Left renal pelvis (tissue), 4 donors: ENCODE results near the gene KDM4C. TPM values are rescaled to one million over a fixed set of nuclear protein-coding genes. Genes with fewer than 3 reads are reported as not detected.
"Not testable (repeated sequence)": the region's sequence is repeated elsewhere in the genome, so short reads cannot be mapped to it uniquely, and the experiment has no call there.

Source experiments
- DNase-seq, 4 donors: peaks; one replicate each; pipeline ENCODE4 v3.0.0-alpha.2; 2013; ENCODE audit warnings: low read depth in 4 of 4, low spot score in 3 of 4
- polyA plus RNA-seq, 4 donors: library from polyadenylated mRNA; unstranded; fragments of 120-200 nt; gene quantifications; one replicate each; pipeline ENCODE4 v1.2.1, GENCODE V29; 2013; ENCODE audit not compliant: insufficient read length in 4 of 4

KDM4C gene
- polyA plus RNA-seq, 4 donors: 12.5 to 17.5 (median 16.2) TPM

GRCh38 chr9:6763244-6763643 is 5.5 kb downstream of the KDM4C start:
- DNase-seq: no peak

DNA sequence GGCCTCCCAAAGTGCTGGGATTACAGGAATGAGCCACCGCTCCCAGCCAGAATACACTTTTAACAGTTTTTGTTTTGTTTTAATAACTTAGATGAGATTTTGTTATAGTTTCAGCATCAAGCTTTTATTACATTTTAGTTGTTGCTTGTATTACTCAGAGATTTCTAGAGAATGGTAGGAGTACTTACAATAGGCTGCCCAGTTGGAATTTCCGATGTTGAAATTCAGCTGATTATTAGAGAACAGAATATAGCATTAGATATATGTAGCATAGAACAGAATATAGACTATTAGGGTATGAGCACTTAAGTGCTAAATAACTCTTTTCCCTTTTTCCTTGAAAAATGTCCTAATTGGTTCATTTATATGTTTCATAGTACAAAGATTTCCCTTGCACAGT is 6.2 kb downstream of the KDM4C start:
- DNase-seq: no peak

- no peak for DNase-seq
These were observed 6.8 kb downstream of the KDM4C start for GRCh38 chr9:6764523-6764922.

- no peak for DNase-seq
These were observed 7.2 kb downstream of the KDM4C start for GRCh38 chr9:6764950-6765349.

- no peak for DNase-seq
These were observed 7.6 kb downstream of the KDM4C start for GRCh38 chr9:6765396-6765795.

GRCh38 chr9:6766606-6767005 is 8.8 kb downstream of the KDM4C start:
- no peak for DNase-seq

GRCh38 chr9:6768587-6768986 is 10.8 kb downstream of the KDM4C start:
- DNase-seq: not testable (repeated sequence)

DNA sequence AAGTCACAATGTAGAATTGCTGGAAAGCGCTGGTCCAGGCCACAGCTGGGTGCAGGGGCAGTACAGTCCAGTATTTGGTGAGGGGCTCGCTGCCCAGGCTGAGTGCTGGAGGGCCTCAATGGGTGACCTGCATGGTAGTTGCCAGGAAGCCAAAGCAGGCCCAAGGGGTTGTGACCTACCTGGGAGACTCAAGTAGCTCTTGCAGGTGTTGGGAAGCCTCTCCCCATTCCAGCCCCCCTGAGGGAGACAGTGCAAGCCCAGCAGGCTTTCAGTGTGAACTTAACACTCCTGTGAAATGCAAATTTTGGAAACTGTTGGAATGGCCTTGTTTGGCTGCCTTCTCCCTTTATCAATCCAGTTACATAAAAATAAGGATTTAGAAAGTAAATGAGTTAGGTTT is 13.9 kb downstream of the KDM4C start:
- no peak for DNase-seq

GRCh38 chr9:6777213-6777902 is 19.6 kb downstream of the KDM4C start:
- DNase-seq: no peak

DNA sequence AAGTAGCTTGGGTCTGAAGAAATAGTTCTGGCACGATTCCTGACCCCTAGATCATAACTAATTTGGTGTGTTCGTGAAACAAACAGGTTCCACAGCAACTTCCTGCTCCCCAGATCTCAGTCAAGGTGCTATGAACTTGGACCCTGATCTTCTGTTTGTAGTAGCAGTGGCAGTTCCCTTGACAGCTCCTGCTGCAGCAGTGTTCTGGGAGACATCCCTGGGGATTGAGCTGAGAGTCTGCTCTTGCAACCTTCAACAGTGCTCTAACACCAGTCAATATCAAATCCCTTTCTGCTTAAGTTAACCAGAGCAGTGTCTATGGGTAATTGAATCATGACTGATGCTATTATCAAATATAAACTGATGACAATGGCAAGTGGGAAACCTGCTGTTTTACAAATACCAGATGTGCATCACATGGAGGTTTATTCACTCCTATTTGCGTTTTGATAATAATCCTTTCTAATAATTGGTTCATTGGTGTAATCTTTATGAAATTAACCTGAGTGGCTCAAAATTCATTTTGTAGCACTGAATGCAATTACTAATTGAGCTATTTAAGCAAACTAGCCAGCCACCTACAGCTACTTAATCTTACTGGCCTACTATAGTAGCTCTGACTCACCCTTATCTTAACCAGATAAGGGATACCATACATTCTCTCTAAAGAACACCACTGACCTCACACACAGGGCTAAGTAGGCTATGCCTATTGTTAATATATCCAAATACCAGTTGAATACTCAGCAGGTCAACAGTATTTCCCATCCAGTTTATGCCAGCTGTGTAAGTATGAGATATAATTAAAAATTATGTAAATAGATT is 21.9 kb downstream of the KDM4C start:
- DNase-seq: no peak

GRCh38 chr9:6780690-6781089 is 22.9 kb downstream of the KDM4C start:
- DNase-seq: no peak

DNA sequence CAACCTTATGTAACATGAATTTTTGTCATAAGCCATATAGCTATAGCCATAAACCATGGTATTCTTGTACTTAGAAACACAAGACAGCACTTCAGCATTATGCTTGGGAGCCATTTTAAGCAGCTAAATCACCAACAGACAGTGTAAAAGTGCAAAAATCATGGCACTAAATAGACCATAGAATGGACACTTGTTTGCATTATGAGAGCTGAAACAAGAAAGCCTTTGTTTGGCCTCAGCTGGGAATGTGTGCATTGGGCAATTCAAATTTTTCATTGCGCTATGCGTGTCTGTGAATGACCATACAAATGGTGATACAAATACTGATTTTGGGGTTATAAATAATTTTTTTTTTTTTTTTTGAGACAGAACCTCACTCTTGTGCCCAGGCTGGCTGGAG is 23.7 kb downstream of the KDM4C start:
- DNase-seq: no peak

DNA sequence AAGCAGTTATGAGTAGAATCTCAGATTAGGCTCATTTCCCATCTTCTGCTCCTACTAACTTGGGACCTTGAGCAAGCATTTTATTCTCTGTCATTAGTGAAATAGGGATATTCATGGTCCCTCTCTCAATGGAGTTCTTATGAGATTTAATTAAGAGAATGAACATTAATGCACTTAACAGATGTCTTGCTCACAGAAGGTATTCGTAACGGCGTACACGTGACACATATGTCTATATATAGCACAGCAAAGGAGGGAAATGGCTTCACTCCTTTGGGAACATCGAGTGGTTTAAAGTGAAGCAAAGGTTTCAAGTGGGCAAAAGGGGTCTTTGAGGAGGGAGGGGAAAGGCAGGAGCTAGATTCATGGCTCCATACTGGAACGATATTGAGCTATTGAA is 24.6 kb downstream of the KDM4C start:
- no peak for DNase-seq

GRCh38 chr9:6782981-6783380 is 25.2 kb downstream of the KDM4C start:
- no peak for DNase-seq

GRCh38 chr9:6783753-6784152 is 26.0 kb downstream of the KDM4C start:
- DNase-seq: no peak

DNA sequence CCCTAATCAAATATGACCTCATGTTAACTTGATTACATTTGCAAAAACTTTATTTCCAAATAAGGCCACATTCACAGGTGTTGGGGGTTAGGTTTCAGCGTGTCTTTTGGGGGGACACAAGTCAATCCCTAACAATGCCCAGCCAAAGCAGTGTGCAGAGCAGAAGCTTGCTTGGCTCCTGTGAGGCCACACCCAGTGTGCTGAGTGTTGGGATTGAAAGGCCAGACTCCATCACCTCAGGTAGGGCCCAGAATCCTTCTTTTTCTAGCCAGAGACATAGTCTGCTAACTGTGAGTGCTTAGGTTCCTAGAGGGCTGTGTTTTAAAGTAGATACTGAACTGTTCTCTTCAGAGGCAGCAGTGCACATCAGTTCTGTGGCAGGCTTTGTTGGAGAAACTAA is 27.9 kb downstream of the KDM4C start:
- no peak for DNase-seq

DNA sequence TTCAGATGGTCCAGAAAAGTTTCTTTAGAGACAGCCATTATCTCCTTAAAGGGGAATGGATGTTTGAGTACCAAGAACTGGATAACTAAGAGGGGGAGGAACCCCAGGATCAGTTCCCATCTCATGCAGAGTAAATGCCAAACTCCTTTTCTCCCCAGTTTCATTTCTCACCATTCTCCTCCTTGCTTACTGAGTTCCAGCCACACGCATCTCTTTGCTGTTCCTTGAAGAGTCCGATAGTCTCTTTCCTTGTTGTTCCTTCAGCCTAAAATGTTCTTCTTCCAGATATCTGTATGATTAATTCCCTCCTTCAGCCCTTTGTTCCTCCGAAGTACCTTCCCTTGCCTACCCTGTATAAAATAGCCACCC is 30.0 kb downstream of the KDM4C start:
- DNase-seq: no peak

DNA sequence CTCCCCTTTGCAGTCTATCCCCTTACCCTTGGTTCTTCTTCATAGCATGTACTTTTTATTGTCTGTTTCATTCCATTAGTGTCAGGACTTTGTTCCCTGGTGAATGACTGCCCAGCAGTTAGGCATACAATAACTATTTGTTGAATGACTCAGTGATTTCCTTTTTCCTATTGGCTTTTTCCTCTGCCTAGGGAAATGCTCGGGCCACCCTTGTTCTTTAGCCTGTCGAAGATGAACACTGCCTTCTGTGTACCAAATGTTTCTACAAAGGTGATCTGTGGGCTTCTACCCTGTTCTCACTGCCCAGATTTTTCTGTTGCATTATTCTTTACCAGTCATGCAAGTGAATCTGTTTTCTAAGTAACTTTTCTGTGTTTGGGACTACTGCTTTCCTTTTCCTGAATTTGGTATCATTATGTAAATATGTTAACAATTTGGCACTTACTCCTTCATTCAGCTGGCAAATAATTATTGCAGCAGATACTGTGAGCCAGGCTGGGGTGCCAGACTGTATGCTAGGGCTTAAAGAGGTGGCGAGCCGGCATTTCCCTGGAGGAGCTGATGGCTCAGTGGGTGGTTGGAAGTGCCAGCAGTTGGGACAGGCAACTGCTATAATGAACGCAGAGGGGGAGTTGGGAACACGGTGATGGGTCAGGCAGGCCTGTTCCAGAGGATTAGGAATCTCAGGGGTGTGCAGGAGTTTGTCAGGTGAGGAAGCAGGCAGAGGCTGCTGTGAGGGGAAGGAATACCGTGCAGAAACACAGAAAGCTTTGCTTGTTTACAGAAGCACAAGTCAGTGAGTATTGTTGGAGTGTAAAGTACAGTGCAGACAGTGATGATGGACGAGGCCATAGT is 30.6 kb downstream of the KDM4C start:
- DNase-seq: no peak

DNA sequence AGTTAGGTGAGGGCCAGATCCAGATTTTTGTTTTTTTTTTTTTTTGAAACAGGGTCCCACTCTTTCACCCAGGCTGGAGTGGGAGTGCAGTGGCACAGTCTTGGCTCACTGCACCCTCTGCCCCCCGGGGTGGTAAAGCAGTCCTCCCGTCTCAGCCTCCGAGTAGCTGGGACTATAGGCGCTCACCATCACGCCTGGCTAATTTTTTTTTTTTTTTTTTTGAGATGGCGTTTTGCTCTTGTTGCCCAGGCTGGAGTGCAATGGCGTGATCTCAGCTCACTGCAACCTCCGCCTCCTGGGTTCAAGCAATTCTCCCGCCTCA is 31.2 kb downstream of the KDM4C start:
- DNase-seq: not testable (repeated sequence)

DNA sequence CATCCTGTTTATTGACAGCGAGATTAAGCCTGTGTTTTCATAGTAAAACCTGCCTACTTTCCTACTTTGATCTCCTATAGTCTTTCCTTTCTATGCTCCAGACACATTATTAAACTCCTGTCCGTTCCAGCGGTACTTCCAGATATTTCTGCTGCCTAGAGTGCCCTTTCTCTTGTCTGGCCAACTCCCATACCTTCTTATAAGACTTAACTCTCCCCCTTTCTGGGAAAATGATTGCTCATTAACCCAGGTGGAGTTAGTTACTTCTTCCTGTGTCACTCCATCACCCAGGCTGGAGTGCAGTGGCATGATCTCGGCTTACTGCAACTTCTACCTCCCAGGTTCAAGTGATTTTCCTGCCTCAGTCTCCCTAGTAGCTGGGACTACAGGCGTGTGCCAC is 33.1 kb downstream of the KDM4C start:
- no peak for DNase-seq

- DNase-seq: no peak
These were observed 35.4 kb downstream of the KDM4C start for GRCh38 chr9:6793203-6793602.

GRCh38 chr9:6794936-6795335 is 37.2 kb downstream of the KDM4C start:
- DNase-seq: no peak
